Activated CD4-positive, alpha-beta T cell treated with anti-CD3 and anti-CD28 coated beads, Interleukin-2, amount 10 ng/mL, durations not matched to agents 7 days and 5 days (primary cell): ENCODE measurements around the gene DISC1. TPM values are rescaled to one million over a fixed set of nuclear protein-coding genes. Genes with fewer than 3 reads are reported as not detected.

ENCODE experiments used
- CTCF ChIA-PET: fragments of 350-600 bp; sonication (Branson Sonifier 250); formaldehyde crosslinking; loops from one replicate; lab custom pipeline; 2021; ENCODE audit warnings: antibody characterized with exemption; lab: Charles Lee
- POLR2A ChIA-PET: fragments of 350-600 bp; sonication (Branson Sonifier 250); formaldehyde crosslinking; loops from one replicate; lab custom pipeline; 2021; ENCODE audit warnings: antibody characterized with exemption; lab: Charles Lee
- DNase-seq: peaks from one replicate; pipeline ENCODE4 v3.0.0-alpha.2; 2020
- H3K27ac Mint-ChIP-seq: one replicate; pipeline ENCODE4 v1.8.0; 2021; ENCODE audit warnings: mild to moderate bottlenecking, moderate library complexity, mixed read lengths
- H3K27me3 Mint-ChIP-seq: one replicate; pipeline ENCODE4 v1.8.0; 2021; ENCODE audit warnings: mixed read lengths
- H3K36me3 Mint-ChIP-seq: one replicate; pipeline ENCODE4 v1.8.0; 2021; ENCODE audit warnings: low read depth, mixed read lengths
- H3K4me1 Mint-ChIP-seq: one replicate; pipeline ENCODE4 v1.8.0; 2021; ENCODE audit warnings: mixed read lengths
- H3K4me3 Mint-ChIP-seq: one replicate; pipeline ENCODE4 v1.8.0; 2021; ENCODE audit warnings: mild to moderate bottlenecking, moderate library complexity, mixed read lengths
- H3K9me3 Mint-ChIP-seq: one replicate; pipeline ENCODE4 v1.8.0; 2021; ENCODE audit warnings: mixed read lengths
- total RNA-seq, 2 experiments: library from RNA; stranded (reverse); gene quantifications; one replicate each; pipeline ENCODE4 v1.2.3, GENCODE V29; 2021

DISC1 gene
- total RNA-seq, 2 experiments from 2014 or later: 13.3 to 17.0 TPM

DNA sequence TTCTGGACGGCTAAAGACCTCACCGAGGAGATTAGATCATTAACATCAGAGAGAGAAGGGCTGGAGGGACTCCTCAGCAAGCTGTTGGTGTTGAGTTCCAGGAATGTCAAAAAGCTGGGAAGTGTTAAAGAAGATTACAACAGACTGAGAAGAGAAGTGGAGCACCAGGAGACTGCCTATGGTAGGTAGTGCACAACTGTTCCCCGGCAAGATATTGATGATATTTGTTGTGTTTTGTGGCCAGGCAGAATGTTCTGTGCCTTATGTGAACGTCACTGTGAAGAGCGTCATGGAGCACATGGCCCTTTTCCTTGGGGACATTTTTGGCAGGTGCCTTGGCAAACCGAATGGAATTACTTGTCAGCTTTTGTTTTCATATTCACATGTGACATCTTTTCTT lies 191.7 kb downstream of the DISC1 start:
- Mint-ChIP-seq H3K4me3 (no peak overlapping the region), H3K27ac (no peak overlapping the region), H3K4me1 (no peaks in the 10 kb centered on the region), H3K9me3 (peaks cover 2% of the 10 kb centered on the region), H3K27me3 (no peaks in the 10 kb centered on the region), H3K36me3 (peaks cover 14% of the 10 kb centered on the region)
- POLR2A ChIA-PET: no interaction called here
- no peak for DNase-seq
- CTCF ChIA-PET: no interaction called here

DNA sequence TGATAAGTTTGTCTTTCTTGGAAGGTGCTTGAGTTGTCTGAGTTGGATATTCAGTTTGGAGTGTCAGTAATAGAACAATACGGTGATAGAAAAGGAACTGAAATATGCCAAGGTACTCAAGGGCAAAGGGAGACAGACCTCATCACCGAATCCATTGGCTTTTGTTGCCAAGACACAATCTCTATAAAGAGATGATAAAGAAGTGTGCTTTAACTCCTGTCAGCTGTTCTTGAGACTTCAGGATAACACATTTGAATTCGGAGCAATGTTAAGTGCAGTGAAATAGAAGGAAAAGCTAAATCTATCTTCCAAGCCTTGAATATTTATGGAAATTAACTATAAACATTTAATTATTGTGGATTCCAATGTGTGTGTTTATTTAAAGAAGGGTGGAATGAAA lies 194.7 kb downstream of the DISC1 start:
- no peak overlapping the region for H3K27ac Mint-ChIP-seq
- H3K27me3 Mint-ChIP-seq: no peaks in the 10 kb centered on the region
- H3K4me3 Mint-ChIP-seq: no peak overlapping the region
- no peak for DNase-seq
- ChIA-PET CTCF (interaction anchor here (0.7 kb wide), 2 partner anchors 33 to 48 kb away, joined by 3 read pairs; no protein-coding TSS in a partner anchor), POLR2A (no interaction called here)
- H3K36me3 Mint-ChIP-seq: peaks cover 15% of the 10 kb centered on the region
- no peaks in the 10 kb centered on the region for H3K4me1 Mint-ChIP-seq
- H3K9me3 Mint-ChIP-seq: no peaks in the 10 kb centered on the region

DNA sequence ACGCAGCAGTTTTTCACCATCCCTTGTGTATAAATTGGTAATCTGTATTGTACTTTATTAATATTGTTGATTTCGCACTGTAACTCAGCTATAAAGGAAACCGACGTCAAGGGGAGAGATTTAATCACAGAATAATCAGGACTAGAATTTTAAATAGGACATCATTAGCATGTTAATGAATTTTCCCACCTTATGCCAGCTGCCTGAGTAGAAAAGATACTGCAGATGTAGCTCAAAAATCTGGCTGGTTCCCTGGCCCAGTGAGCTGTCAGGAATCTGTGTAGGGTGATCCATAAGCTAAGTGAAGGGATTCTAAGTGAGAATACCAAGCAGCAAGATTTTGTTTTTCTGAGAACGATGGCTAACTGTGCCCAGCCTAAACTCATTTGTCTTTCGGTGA lies 195.5 kb downstream of the DISC1 start:
- peaks cover 15% of the 10 kb centered on the region for H3K36me3 Mint-ChIP-seq
- no peaks in the 10 kb centered on the region for H3K27me3 Mint-ChIP-seq
- H3K4me1 Mint-ChIP-seq: no peaks in the 10 kb centered on the region
- no peaks in the 10 kb centered on the region for H3K9me3 Mint-ChIP-seq
- ChIA-PET POLR2A (no interaction called here), CTCF (interaction anchor here (0.7 kb wide), 1 partner anchor 32 kb away, joined by 3 read pairs; no protein-coding TSS in a partner anchor)
- no peak overlapping the region for H3K4me3 Mint-ChIP-seq
- no peak overlapping the region for H3K27ac Mint-ChIP-seq
- DNase-seq: no peak

GRCh38 chr1:231826566-231826965 lies 200.0 kb downstream of the DISC1 start:
- H3K36me3 Mint-ChIP-seq: peaks cover 6% of the 10 kb centered on the region
- no peaks in the 10 kb centered on the region for H3K27me3 Mint-ChIP-seq
- CTCF ChIA-PET: interaction anchor here (0.6 kb wide), 1 partner anchor 1022 kb away, joined by 3 read pairs; no protein-coding TSS in a partner anchor
- no peak for DNase-seq
- no peaks in the 10 kb centered on the region for H3K9me3 Mint-ChIP-seq
- no peak overlapping the region for H3K27ac Mint-ChIP-seq
- no peaks in the 10 kb centered on the region for H3K4me1 Mint-ChIP-seq
- no peak overlapping the region for H3K4me3 Mint-ChIP-seq
- POLR2A ChIA-PET: no interaction called here

DNA sequence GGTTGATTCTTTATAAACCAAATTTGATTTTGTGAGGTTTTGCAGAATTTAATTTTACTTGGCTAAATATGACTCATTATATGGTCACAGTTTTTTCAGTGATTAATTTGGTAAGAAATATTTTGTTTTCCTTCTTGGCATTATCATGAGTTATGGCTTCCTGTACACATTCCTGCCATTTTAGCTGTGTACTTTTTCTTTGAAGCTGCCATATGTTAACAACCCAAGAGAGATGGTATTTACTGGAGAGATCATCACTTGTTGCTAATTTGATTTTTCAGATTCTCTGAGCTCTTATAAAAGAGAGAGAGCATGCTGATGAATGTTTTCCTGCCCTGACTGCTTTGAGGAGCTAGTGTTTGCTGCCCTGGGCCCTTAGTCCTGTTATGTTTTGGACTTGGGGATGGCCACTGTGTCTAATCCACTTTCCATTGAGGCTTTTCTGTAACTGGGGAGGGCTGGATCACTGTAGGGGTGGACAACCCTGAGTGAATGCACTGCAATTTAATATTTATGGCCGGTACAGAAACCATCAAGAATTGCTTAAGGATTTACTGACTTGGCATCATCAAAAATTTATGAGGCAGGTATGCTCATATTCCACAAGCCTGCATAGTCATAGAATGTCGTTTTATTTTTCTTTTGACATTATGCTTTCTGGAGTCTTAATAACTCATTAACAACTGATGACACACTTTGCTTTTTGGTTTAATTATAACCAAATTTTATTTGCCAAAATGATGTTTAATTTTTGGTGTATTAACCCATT lies 200.9 kb downstream of the DISC1 start:
- Mint-ChIP-seq H3K9me3 (no peaks in the 10 kb centered on the region), H3K4me1 (no peaks in the 10 kb centered on the region)
- CTCF ChIA-PET: interaction anchor here (0.6 kb wide), 1 partner anchor 345 kb away, joined by 3 read pairs; no protein-coding TSS in a partner anchor

GRCh38 chr1:231828182-231828920 lies 201.8 kb downstream of the DISC1 start:
- DNase-seq: no peak
- Mint-ChIP-seq H3K27ac (no peak overlapping the region), H3K36me3 (peaks cover 6% of the 10 kb centered on the region), H3K27me3 (no peaks in the 10 kb centered on the region), H3K4me3 (no peak overlapping the region), H3K4me1 (no peaks in the 10 kb centered on the region), H3K9me3 (no peaks in the 10 kb centered on the region)
- ChIA-PET CTCF (no interaction called here), POLR2A (no interaction called here)

More for the DNA sequence above, 200.9 kb downstream of the DISC1 start:
- DNase-seq: no peak
- Mint-ChIP-seq H3K4me3 (no peak overlapping the region), H3K27ac (no peak overlapping the region), H3K27me3 (no peaks in the 10 kb centered on the region), H3K36me3 (peaks cover 6% of the 10 kb centered on the region)
- POLR2A ChIA-PET: no interaction called here

DNA sequence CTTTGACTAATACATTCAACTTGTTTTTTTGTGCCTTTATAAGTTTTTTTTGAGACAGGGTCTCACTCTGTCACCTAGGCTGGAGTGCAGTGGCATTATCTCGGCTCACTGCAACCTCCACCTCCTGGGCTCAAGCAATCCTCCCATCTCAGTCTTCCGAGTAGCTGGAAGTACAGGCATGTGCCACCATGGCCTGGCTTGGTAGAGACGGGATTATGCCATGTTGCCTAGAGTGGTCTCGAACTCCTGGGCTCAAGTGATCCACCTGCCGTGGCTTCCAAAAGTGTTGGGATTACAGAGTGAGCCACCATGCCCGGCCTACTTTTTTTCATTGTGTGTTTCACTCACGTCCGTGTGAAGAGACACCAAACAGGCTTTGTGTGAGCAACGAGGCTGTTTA lies 202.7 kb downstream of the DISC1 start:
- ChIA-PET POLR2A (no interaction called here), CTCF (no interaction called here)
- DNase-seq: no peak
- Mint-ChIP-seq H3K27me3 (no peaks in the 10 kb centered on the region), H3K9me3 (no peaks in the 10 kb centered on the region), H3K27ac (no peak overlapping the region), H3K36me3 (peaks cover 3% of the 10 kb centered on the region), H3K4me3 (no peak overlapping the region), H3K4me1 (no peaks in the 10 kb centered on the region)

DNA sequence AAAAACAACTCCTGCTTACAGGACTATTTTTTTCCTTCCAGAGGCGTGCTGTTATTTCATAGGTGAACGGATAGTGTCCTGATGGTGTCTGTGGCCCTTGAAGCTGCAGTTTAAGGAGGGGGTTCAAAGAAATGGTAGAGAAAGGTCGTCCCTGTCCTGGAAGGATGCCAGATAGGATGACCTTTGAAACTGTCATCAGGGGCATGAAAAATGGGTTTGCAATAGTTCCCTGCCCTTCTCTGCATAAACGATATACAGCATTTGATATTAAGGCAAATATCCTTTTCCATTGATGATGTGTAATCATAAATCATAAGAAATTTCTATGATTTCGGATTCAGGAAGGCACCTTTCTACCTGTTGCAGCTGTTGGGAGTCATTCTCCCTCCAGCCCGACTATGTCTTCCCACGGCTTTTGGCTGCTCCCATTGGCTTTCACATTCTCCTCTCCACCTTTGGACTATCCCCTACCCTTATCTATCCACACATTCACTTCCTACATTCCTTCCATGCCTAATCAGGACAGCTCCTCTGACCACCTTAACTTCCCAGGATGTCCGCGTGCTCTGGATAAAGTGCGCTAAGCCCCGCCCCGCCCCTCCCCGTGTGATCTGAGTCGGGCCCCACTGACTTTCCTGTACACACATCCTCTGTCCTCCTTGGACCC lies 209.8 kb downstream of the DISC1 start:
- Mint-ChIP-seq H3K36me3 (no peaks in the 10 kb centered on the region), H3K9me3 (no peaks in the 10 kb centered on the region), H3K4me3 (no peak overlapping the region), H3K27me3 (no peaks in the 10 kb centered on the region), H3K27ac (no peak overlapping the region), H3K4me1 (no peaks in the 10 kb centered on the region)
- CTCF ChIA-PET: no interaction called here
- no peak for DNase-seq
- POLR2A ChIA-PET: no interaction called here

DNA sequence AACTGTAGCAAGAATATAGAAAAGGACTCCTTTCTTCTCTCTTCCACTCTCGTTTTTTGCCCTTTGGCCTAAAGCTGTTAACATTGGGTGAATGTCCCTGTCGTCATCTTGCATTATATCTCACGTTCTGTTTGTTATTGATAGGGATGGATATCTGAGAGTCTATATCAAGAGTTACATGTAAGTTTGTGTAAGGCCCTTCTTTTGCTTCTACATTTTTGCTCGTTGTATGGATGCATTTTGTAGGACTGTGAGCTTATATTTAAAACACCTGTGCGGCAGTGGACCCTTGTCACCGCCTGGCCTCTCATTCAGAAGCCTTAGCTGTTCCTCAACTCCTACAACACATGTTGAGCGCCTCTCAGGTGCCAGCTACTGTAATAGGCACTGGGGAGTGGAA lies 211.9 kb downstream of the DISC1 start:
- POLR2A ChIA-PET: no interaction called here
- Mint-ChIP-seq H3K27ac (no peak overlapping the region), H3K27me3 (no peaks in the 10 kb centered on the region), H3K4me1 (peaks cover 2% of the 10 kb centered on the region), H3K9me3 (no peaks in the 10 kb centered on the region), H3K36me3 (no peaks in the 10 kb centered on the region), H3K4me3 (no peak overlapping the region)
- CTCF ChIA-PET: no interaction called here
- no peak for DNase-seq

DNA sequence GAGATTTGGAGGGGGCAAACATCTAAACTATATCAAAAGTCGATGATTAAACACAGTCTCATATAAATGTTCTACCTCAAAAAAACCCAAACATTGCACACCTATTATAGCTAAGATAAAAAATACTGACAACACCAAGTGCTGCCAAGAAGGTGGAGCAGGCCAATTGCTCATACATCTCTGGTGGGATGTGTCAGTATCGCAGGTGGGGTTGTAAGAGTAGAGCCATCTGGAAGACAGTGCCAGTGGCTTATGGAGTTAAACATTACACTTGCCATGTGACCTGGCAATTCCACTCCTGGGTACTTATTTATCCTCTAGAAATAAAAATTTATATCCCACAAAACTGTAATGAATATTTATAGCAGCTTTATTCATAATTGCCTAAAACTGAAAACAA lies 213.4 kb downstream of the DISC1 start:
- DNase-seq: no peak
- H3K4me1 Mint-ChIP-seq: peaks cover 12% of the 10 kb centered on the region
- no peak overlapping the region for H3K27ac Mint-ChIP-seq
- H3K4me3 Mint-ChIP-seq: no peak overlapping the region
- no peaks in the 10 kb centered on the region for H3K36me3 Mint-ChIP-seq
- ChIA-PET CTCF (no interaction called here), POLR2A (no interaction called here)
- H3K27me3 Mint-ChIP-seq: no peaks in the 10 kb centered on the region
- H3K9me3 Mint-ChIP-seq: no peaks in the 10 kb centered on the region

DNA sequence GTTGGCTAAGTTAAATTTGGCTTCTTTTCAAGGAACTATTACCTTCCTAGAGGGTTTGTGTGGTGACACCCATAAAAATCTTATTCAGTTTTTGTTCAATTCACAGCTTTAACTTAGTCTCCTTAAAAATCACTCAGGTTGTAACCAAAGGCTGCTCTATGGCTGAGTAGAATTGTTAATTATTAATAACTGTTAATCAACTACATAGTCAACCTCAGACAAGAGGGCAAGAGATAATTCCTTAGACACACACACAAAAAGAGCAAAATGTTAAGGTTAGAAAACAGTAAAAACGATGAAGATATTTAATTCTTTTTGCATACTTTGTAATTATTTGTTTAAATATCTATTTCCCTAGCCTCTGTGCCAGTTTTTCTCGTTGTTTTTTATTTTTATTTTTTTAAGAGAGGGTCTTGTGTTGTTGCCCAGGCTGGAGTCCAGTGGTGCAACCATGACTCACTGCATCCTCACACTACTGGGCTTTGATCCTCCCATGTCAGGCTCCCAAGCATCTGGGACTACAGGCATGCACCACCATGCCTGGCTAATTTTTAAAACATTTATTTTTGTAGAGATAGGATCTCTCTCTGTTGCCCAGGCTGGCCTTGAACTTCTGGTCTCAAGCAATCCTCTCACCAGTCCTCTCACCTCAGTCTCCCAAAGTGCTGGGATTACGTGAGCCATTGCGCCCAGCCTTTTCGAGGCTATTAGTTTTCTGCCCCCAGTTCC lies 215.2 kb downstream of the DISC1 start:
- H3K4me3 Mint-ChIP-seq: no peak overlapping the region
- H3K9me3 Mint-ChIP-seq: no peaks in the 10 kb centered on the region
- DNase-seq: no peak
- ChIA-PET CTCF (no interaction called here), POLR2A (no interaction called here)
- H3K27ac Mint-ChIP-seq: no peak overlapping the region
- no peaks in the 10 kb centered on the region for H3K27me3 Mint-ChIP-seq
- H3K4me1 Mint-ChIP-seq: peaks cover 16% of the 10 kb centered on the region
- no peaks in the 10 kb centered on the region for H3K36me3 Mint-ChIP-seq

GRCh38 chr1:231842441-231842840 lies 215.9 kb downstream of the DISC1 start:
- POLR2A ChIA-PET: no interaction called here
- CTCF ChIA-PET: no interaction called here
- no peak for DNase-seq
- H3K4me3 Mint-ChIP-seq: no peak overlapping the region
- H3K4me1 Mint-ChIP-seq: peaks cover 16% of the 10 kb centered on the region
- no peaks in the 10 kb centered on the region for H3K36me3 Mint-ChIP-seq
- no peak overlapping the region for H3K27ac Mint-ChIP-seq
- no peaks in the 10 kb centered on the region for H3K9me3 Mint-ChIP-seq
- no peaks in the 10 kb centered on the region for H3K27me3 Mint-ChIP-seq
